Measurements from ENCODE around the gene KLK8.

Gene KLK8

GRCh38 chr19:51007488-51007887 lies 6.1 kb upstream of the KLK8 start:
- Histone ChIP-seq H3K9me3 (no peaks in the 10 kb centered on the region), H3K4me3 (ENCODE audit: low read depth, low read length) (no peak overlapping the region), H3K27me3 (peaks cover 16% of the 10 kb centered on the region), H3K36me3 (no peaks in the 10 kb centered on the region), H3K4me1 (no peaks in the 10 kb centered on the region)
- TF ChIP-seq, protein P1, sequence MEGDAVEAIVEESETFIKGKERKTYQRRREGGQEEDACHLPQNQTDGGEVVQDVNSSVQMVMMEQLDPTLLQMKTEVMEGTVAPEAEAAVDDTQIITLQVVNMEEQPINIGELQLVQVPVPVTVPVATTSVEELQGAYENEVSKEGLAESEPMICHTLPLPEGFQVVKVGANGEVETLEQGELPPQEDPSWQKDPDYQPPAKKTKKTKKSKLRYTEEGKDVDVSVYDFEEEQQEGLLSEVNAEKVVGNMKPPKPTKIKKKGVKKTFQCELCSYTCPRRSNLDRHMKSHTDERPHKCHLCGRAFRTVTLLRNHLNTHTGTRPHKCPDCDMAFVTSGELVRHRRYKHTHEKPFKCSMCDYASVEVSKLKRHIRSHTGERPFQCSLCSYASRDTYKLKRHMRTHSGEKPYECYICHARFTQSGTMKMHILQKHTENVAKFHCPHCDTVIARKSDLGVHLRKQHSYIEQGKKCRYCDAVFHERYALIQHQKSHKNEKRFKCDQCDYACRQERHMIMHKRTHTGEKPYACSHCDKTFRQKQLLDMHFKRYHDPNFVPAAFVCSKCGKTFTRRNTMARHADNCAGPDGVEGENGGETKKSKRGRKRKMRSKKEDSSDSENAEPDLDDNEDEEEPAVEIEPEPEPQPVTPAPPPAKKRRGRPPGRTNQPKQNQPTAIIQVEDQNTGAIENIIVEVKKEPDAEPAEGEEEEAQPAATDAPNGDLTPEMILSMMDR (IDR thresholded peaks at IDR 0.05; ENCODE audit: low read depth, low read length), result no peak
- DNase-seq, result no peak

GRCh38 chr19:51006406-51006805 lies 5.0 kb upstream of the KLK8 start:
- Histone ChIP-seq H3K27me3 (peaks cover 16% of the 10 kb centered on the region), H3K36me3 (no peaks in the 10 kb centered on the region), H3K4me1 (no peaks in the 10 kb centered on the region), H3K9me3 (no peaks in the 10 kb centered on the region), H3K4me3 (ENCODE audit: low read depth, low read length) (no peak overlapping the region)
- no peak for DNase-seq
- TF ChIP-seq, protein P1 (IDR thresholded peaks at IDR 0.05; ENCODE audit: low read depth, low read length), result no peak

- Histone ChIP-seq H3K36me3 (no peaks in the 10 kb centered on the region), H3K9me3 (no peaks in the 10 kb centered on the region), H3K4me1 (no peaks in the 10 kb centered on the region), H3K27me3 (peaks cover 16% of the 10 kb centered on the region), H3K4me3 (ENCODE audit: low read depth, low read length) (no peak overlapping the region)
- DNase-seq, result no peak
- TF ChIP-seq, protein P1 (IDR thresholded peaks at IDR 0.05; ENCODE audit: low read depth, low read length), result no peak
Measured at GRCh38 chr19:51005248-51005647, 3.8 kb upstream of the KLK8 start.

GRCh38 chr19:51003316-51003715 lies 1.9 kb upstream of the KLK8 start:
- Histone ChIP-seq H3K27me3 (peaks cover 7% of the 10 kb centered on the region), H3K36me3 (no peaks in the 10 kb centered on the region), H3K4me3 (ENCODE audit: low read depth, low read length) (no peak overlapping the region), H3K4me1 (no peaks in the 10 kb centered on the region), H3K9me3 (no peaks in the 10 kb centered on the region)
- TF ChIP-seq, protein P1 (IDR thresholded peaks at IDR 0.05; ENCODE audit: low read depth, low read length), result no peak
- no peak for DNase-seq

- peak; percentile 57 for DNase-seq
- Histone ChIP-seq H3K27me3 (peaks cover 7% of the 10 kb centered on the region), H3K4me1 (no peaks in the 10 kb centered on the region), H3K4me3 (ENCODE audit: low read depth, low read length) (no peak overlapping the region), H3K36me3 (no peaks in the 10 kb centered on the region), H3K9me3 (no peaks in the 10 kb centered on the region)
- TF ChIP-seq, protein P1 (IDR thresholded peaks at IDR 0.05; ENCODE audit: low read depth, low read length), result no peak
Measured at GRCh38 chr19:51002542-51003311, 1.3 kb upstream of the KLK8 start.

- H3K4me1 ChIP-seq, result no peaks in the 10 kb centered on the region
Measured at GRCh38 chr19:51002089-51002532, 707 bp upstream of the KLK8 start.

More at GRCh38 chr19:51002089-51002532, 707 bp upstream of the KLK8 start:
- peaks cover 4% of the 10 kb centered on the region for H3K27me3 ChIP-seq
- H3K9me3 ChIP-seq, result no peaks in the 10 kb centered on the region
- TF ChIP-seq, protein P1 (IDR thresholded peaks at IDR 0.05; ENCODE audit: low read depth, low read length), result no peak
- no peak for DNase-seq
- no peak overlapping the region for H3K4me3 ChIP-seq (ENCODE audit: low read depth, low read length)
- H3K36me3 ChIP-seq, result no peaks in the 10 kb centered on the region

All from BE2C (cell line).